ENCODE measurements around the gene TMED1. TPM values are rescaled to one million over a fixed set of nuclear protein-coding genes. Genes with fewer than 3 reads are reported as not detected.
A peak's percentile ranks its signal among the peaks of the same experiment; 100 is the strongest.

The TMED1 gene
- total and polyA plus RNA-seq, 2 of the 13 experiments (the other 11 are each of a cell fraction or from before 2014, with no cell fraction given) = 48.3 to 51.8 TPM

GRCh38 chr19:10871711-10872545, 35.9 kb upstream of the TMED1 start (continued):
- TF ChIP-seq ZNF747 (CRISPR knock-in tag; IDR thresholded peaks at IDR 0.05; ENCODE audit: borderline replicate concordance) (no peak), ZNF530 (CRISPR knock-in tag; IDR thresholded peaks at IDR 0.05; ENCODE audit: low read depth) (no peak), SMYD3 (CRISPR knock-in tag; IDR thresholded peaks at IDR 0.05) (no peak), TCF7L2 (IDR thresholded peaks at IDR 0.05; ENCODE audit: low read depth, low read length) (no peak), ZNF644 (CRISPR knock-in tag; IDR thresholded peaks at IDR 0.05; ENCODE audit: low read depth) (no peak), IKZF4 (CRISPR knock-in tag; IDR thresholded peaks at IDR 0.05; ENCODE audit: borderline replicate concordance, low read depth, not compliant biosample characterization) (no peak), CCAR2 (optimal IDR thresholded peaks at IDR 0.05; ENCODE audit: low read depth, low read length) (no peak), NBN (conservative IDR thresholded peaks at IDR 0.05) (no peak), ZNF564 (CRISPR knock-in tag; IDR thresholded peaks at IDR 0.05) (no peak), KLF6 (CRISPR knock-in tag; IDR thresholded peaks at IDR 0.05) (no peak), CEBPZ (IDR thresholded peaks at IDR 0.05; ENCODE audit: low read length) (no peak), ELF3 (CRISPR knock-in tag; IDR thresholded peaks at IDR 0.05) (no peak), NFE2L2 (IDR thresholded peaks at IDR 0.05; ENCODE audit: low read length) (no peak), PRPF4 (IDR thresholded peaks at IDR 0.05; ENCODE audit: low read depth, low read length, poor library complexity, severe bottlenecking) (no peak)
- TF ChIP-seq, protein P1, sequence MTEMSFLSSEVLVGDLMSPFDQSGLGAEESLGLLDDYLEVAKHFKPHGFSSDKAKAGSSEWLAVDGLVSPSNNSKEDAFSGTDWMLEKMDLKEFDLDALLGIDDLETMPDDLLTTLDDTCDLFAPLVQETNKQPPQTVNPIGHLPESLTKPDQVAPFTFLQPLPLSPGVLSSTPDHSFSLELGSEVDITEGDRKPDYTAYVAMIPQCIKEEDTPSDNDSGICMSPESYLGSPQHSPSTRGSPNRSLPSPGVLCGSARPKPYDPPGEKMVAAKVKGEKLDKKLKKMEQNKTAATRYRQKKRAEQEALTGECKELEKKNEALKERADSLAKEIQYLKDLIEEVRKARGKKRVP (CRISPR knock-in tag; IDR thresholded peaks at IDR 0.05) = no peak
- TF ChIP-seq, protein P2, sequence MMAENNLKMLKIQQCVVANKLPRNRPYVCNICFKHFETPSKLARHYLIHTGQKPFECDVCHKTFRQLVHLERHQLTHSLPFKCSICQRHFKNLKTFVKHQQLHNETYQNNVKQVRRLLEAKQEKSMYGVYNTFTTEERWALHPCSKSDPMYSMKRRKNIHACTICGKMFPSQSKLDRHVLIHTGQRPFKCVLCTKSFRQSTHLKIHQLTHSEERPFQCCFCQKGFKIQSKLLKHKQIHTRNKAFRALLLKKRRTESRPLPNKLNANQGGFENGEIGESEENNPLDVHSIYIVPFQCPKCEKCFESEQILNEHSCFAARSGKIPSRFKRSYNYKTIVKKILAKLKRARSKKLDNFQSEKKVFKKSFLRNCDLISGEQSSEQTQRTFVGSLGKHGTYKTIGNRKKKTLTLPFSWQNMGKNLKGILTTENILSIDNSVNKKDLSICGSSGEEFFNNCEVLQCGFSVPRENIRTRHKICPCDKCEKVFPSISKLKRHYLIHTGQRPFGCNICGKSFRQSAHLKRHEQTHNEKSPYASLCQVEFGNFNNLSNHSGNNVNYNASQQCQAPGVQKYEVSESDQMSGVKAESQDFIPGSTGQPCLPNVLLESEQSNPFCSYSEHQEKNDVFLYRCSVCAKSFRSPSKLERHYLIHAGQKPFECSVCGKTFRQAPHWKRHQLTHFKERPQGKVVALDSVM (CRISPR knock-in tag; IDR thresholded peaks at IDR 0.05) = no peak
- TF ChIP-seq, protein P3, sequence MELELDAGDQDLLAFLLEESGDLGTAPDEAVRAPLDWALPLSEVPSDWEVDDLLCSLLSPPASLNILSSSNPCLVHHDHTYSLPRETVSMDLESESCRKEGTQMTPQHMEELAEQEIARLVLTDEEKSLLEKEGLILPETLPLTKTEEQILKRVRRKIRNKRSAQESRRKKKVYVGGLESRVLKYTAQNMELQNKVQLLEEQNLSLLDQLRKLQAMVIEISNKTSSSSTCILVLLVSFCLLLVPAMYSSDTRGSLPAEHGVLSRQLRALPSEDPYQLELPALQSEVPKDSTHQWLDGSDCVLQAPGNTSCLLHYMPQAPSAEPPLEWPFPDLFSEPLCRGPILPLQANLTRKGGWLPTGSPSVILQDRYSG (CRISPR knock-in tag; IDR thresholded peaks at IDR 0.05) = no peak
- TF ChIP-seq, protein P4, sequence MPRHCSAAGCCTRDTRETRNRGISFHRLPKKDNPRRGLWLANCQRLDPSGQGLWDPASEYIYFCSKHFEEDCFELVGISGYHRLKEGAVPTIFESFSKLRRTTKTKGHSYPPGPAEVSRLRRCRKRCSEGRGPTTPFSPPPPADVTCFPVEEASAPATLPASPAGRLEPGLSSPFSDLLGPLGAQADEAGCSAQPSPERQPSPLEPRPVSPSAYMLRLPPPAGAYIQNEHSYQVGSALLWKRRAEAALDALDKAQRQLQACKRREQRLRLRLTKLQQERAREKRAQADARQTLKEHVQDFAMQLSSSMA (CRISPR knock-in tag; IDR thresholded peaks at IDR 0.05) = no peak
- TF ChIP-seq, protein P5, sequence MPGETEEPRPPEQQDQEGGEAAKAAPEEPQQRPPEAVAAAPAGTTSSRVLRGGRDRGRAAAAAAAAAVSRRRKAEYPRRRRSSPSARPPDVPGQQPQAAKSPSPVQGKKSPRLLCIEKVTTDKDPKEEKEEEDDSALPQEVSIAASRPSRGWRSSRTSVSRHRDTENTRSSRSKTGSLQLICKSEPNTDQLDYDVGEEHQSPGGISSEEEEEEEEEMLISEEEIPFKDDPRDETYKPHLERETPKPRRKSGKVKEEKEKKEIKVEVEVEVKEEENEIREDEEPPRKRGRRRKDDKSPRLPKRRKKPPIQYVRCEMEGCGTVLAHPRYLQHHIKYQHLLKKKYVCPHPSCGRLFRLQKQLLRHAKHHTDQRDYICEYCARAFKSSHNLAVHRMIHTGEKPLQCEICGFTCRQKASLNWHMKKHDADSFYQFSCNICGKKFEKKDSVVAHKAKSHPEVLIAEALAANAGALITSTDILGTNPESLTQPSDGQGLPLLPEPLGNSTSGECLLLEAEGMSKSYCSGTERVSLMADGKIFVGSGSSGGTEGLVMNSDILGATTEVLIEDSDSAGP (CRISPR knock-in tag; IDR thresholded peaks at IDR 0.05; ENCODE audit: borderline replicate concordance) = 0 out of 2 replicates have a peak, but pooled peaks have one; percentile 11
